ENCODE measurements around the gene MOCOS.
"Not testable (repeated sequence)": the region's sequence is repeated elsewhere in the genome, so short reads cannot be mapped to it uniquely, and the experiment has no call there.

The MOCOS gene

DNA sequence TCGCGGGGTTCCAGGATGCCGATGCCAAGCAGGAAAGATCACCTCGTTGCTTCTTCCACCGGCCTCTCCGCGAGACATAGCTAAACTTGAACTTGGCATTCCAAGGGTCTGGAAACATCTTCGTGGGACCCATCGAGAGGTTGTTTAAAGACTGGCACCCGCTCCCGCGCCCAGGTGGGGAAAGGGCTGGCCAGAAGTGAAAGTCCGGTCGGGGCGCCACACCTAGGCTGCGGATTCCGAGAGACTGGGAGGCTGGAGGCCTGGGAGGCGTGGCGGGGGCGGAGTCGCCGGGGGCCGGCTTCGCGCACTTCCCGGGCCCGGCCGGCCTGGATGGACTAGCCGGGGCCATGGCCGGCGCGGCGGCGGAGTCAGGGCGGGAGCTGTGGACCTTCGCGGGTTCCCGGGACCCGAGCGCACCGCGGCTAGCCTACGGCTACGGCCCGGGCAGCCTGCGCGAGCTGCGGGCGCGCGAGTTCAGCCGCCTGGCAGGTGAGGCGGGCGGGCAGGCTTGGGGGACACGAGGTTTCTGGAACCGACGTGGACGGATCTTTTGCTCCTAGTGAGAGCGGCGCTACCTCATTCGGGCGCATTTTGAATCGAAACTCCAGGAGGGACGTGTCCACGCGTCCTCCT is at the start of gene MOCOS:
MOCOS (plus strand) TSS at position 305 of the 633 bp plus-strand sequence; CDS start at position 348, 43 bp downstream.
- peak; percentile 84 for DNase-seq

- no peak for DNase-seq
Observed at GRCh38 chr18:36139245-36139644, 48.1 kb upstream of the MOCOS start.

DNA sequence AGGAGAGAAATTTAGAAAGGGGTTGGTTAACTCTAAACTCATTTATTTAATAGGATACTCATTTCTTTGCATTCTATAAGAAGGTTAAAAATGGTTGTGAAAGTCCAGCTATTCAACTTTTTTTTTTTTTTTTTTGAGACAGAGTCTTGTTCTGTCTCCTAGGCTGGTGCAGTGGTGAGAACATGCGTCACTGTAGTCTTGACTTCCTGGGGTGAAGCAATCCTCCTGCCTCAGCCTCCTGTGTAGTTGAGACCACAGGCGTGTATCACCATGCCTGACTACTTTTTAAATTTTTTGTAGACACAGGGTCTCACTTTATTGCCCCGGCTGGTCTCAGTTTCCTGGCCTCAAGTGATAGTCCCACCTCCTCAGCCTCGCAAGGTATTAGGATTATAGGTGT is 45.7 kb upstream of the MOCOS start:
- DNase-seq, result no peak

DNA sequence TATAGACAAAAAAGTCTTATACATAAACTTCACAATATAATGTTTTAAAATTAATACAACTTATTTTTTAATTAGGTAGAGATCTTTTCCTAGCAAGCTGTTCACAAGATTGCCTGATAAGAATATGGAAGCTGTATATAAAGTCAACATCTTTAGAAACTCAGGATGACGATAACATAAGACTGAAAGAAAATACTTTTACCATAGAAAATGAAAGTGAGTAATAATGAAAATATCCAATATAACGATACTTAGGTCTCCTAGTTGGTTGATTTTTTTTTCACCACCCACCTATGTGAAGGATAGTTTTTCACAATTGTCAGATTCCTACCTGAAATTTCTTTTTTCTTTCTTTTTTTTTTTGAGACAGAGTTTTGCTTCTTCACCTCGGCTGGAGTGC is 44.5 kb upstream of the MOCOS start:
- no peak for DNase-seq

- no peak for DNase-seq
Observed at GRCh38 chr18:36143391-36143790, 43.9 kb upstream of the MOCOS start.

DNA sequence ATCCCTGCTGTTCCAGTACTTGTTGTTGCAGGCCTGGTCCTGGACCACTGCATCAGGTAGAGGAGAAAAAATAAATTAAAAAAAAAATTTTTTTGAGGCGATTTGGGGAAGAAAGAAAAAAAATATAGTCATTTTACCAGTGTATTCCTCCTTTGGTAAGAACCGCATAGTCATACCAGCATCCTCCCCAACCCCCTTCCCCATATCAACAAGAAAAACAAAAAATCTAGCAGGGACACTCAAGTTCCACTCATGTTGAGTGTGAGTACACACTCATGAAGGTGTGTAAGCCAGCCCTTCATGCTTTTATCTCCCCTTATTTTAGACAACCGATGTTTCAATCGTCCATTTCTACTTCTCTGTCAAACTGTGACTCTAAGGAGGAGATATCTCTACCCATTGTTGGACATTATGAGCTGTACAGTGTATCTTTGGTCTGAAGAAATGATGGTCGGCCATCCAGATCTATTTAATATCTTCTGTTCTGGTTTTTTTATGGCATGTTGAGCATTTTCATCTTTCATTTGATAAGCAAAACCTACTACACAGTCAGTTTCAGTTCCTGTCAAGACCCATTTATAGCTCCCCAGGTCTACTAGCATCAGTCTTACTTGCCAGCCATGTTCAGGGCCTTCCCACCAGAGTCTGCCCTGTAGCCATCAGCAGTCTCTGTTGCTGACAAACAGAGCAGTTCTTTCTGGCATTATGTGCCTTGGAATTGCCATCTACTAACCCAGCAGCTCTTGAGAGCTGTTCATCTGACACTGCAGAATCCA is 37.6 kb upstream of the MOCOS start:
- DNase-seq, result no peak

DNA sequence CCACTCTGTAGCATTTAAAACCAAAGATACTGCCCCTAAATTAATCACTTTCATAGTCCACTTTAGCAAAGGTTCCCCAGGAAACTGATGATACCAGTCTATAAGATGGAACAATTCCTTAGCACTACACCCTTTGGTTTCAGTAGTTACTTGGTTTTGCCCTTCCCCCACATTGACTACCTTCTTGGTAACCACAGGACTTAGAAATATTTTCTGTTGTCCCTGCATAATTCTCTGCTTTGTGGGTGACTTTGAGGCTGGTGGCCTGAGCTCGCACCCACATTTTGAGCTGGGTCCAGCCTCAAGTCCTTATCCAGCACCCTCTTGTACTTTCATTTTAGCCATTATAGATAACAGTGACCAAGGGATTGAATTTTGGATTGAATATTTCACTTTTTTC is 34.5 kb upstream of the MOCOS start:
- no peak for DNase-seq

- no peak for DNase-seq
Observed at GRCh38 chr18:36153203-36153602, 34.1 kb upstream of the MOCOS start.

DNA sequence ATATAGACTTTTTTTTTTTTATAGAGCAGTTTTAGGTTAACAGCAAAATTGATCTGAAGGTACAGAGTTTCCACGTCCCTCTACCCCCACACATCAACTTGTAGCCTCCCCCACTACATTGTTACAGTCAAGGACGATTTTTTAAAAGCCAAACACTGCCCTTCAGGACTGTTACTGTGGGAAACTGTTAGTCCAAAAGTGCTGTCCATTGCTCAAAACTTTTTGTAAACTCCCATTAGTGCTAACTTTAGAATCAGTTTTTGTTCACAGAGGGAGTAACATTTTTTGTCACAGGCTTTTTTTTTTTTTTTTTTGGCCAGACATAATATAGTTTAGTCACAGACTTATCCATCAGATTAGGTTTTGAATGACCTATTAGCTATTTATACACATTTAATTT is 33.5 kb upstream of the MOCOS start:
- DNase-seq, result no peak

- no peak for DNase-seq
Observed at GRCh38 chr18:36155851-36156757, 31.2 kb upstream of the MOCOS start.

GRCh38 chr18:36157441-36157840 is 29.9 kb upstream of the MOCOS start:
- DNase-seq, result no peak

DNA sequence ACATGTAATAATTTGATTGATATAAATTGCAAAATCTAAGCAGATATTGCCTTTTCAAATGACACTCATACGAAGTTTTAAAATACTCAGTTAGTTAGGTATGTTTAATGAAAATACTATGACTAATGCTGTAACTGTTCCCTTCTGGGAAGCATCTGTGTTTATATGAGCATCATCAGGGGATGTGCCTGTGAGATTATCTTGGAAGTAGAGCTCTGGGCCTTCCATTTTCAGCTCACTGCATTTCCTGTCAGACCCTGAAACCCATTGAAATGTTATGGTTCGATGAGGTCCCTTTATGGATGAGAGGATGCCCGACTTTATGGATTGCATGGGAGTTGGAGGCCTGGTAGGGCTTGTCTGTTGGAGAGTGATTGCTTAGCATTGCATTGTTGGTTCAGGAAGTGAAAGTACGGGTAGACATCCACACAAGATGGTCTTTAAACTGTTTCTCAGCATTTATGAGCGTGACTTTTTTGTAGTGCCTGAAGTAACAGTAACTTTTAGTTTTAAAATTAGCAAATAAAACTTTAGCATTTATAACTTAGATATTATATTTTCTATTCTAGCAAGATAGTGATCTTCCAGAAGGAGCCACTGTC is 28.9 kb upstream of the MOCOS start:
- DNase-seq, result no peak

DNA sequence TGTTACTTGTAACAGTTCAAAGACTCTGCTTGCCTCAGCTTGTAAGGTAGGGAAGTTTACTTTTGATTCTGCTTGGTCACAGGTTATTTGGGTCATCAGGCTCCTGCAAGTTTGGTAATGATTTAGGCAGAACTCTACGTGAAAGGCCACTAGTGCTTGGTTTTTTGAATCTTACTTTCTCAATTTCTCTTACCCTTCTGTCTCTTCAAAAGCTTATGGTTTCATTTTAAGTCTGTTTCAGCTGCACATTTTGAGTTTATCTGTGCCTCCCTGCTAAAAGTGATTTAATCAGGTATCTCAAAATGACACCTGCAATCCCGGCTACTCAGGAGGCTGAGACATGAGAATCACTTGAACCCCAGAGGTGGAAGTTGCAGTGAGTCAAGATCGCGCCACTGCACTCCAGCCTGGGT is 26.3 kb upstream of the MOCOS start:
- DNase-seq, result no peak

- no peak for DNase-seq
Observed at GRCh38 chr18:36162981-36163380, 24.3 kb upstream of the MOCOS start.

- DNase-seq, result no peak
Observed at GRCh38 chr18:36167692-36168218, 19.5 kb upstream of the MOCOS start.

DNA sequence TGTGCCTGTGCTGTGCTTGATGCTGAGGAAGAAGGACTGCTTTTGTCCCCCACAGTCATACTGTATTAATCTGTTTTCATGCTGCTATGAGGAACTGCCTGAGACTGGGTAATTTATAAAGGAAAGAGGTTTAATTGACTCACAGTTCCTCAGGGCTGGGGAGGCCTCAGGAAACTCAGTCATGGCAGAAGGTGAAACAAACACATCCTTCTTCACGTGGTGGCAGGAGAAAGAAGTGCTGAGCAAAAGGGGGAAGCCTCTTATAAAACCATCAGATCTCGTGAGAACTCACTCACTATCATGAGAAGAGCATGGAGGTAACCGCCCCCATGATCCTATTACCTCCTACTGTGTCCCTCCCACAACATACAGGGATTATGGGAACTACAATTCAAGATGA is 19.0 kb upstream of the MOCOS start:
- not testable (repeated sequence) for DNase-seq

- DNase-seq, result no peak
Observed at GRCh38 chr18:36169938-36170337, 17.4 kb upstream of the MOCOS start.

DNA sequence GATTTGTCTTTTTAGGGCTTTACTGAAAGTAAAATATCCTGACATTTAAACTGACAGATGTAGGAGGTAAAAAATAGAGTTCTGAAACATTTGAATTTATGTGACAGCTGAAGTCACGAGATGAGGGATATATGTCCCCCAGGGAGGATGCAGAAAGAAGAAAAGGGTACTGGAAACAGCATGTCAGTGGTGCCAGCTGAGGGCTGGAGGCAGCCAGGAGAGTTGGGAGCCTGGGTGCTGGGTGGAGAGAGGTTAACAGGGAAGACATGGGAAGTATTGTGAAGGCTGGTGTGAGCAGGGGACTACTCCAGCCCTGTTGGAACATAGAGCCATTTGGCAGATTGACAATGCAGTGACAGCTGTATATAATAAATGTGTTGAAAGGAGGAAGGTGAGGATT is 11.8 kb upstream of the MOCOS start:
- DNase-seq, result no peak

DNA sequence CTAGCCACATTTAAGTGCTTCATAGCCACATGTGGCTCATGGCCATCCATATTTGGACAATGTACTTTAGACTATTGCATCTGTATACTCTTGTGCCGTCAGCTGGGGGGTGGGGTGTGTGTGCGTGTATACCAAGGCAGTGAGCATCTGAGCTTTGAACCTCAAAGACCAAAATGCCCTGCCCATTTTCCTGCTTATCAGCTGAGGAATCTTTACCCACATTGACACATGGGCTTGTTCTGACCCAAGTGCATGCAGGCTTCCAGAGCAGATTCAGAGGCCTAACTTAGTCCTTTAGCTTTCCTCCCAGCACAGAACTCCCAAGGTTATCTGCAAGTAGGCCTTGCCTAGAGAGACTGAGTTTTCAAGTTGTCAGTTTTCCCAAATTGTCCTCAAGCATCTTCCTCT is 11.1 kb upstream of the MOCOS start:
- DNase-seq, result no peak

DNA sequence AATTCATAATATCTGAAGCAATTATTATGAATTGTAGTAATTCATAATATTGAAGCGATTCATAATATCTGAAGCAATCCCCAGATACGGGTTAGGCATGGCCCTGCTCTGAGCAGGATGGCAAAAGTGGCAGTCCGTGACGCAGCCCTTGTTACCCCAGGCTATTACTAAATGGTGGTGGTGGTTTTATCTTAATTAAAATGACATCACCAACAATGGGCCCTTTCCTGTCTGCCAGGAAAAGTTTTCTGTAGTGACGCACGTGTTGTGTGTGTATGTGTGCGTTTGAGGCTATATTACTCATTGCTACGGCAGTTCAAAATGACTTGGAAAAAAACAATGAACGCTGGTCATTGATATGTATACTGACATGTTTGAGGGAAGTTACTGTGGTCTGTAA is 10.6 kb upstream of the MOCOS start:
- DNase-seq, result no peak

- no peak for DNase-seq
Observed at GRCh38 chr18:36177913-36178312, 9.4 kb upstream of the MOCOS start.

DNA sequence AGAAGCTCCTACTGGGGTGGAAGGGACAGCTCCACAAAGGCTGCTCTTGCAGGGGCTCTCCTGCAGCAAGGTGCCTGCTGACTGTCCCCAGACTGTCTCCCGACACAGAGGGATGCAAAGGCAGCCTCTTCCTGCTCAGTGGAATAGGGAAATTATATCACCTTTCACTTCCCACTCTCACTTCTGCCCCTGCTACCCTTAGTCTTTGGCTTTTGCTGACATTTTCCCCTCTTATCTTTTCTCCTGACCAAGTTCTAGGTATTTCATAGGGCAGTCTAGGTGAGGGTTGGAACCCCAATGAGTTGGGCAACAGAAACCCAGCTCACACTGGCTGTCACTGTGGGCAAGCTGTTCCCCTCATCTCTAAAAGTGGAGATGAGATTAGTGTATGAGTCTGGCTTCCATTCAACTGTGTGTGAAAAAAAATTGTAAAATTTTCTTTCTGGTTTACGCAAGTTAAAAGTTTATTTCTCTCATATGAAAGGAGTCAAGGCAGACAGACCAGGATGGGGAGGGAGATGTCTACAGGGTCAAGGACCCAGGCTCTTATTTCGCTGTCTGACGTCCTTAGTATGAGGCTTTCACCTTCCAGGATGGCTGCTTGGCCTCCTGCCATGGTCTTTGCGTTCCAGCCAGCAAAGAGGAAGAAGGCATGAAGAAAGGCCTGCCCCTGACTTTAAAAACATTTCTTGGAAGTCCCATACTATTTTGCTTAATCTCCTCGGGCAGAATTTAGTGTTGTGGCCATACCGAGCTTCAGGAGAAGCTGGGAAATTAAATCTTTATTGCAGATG is 7.5 kb upstream of the MOCOS start:
- no peak for DNase-seq

Measured in retina (tissue), 1 donor.